T follicular helper cell (primary cell): ENCODE data around the gene MAP1LC3A.

Source experiments
- DNase-seq: peaks from one replicate; pipeline ENCODE4 v3.0.0-alpha.2; 2020; ENCODE audit warnings: low read depth

The MAP1LC3A gene

GRCh38 chr20:34549291-34549928 lies 9.1 kb upstream of the MAP1LC3A start:
- no peak for DNase-seq

GRCh38 chr20:34549929-34550305 lies 8.6 kb upstream of the MAP1LC3A start:
- DNase-seq, result no peak

GRCh38 chr20:34552569-34552968 lies 5.9 kb upstream of the MAP1LC3A start:
- no peak for DNase-seq

- DNase-seq, result no peak
Observed at GRCh38 chr20:34553366-34553867, 5.1 kb upstream of the MAP1LC3A start.

- DNase-seq, result no peak
Observed at GRCh38 chr20:34557936-34558319, 590 bp upstream of the MAP1LC3A start.

GRCh38 chr20:34559311-34560140 lies 1.0 kb downstream of the MAP1LC3A start:
- DNase-seq, result no peak

GRCh38 chr20:34560141-34560523 lies 1.6 kb downstream of the MAP1LC3A start:
- no peak for DNase-seq

GRCh38 chr20:34560614-34561013 lies 2.1 kb downstream of the MAP1LC3A start:
- DNase-seq, result no peak

GRCh38 chr20:34561661-34562060 lies 3.1 kb downstream of the MAP1LC3A start:
- no peak for DNase-seq

GRCh38 chr20:34562641-34563040 lies 4.1 kb downstream of the MAP1LC3A start:
- no peak for DNase-seq

- no peak for DNase-seq
Observed at GRCh38 chr20:34564833-34565232, 6.3 kb downstream of the MAP1LC3A start.

- no peak for DNase-seq
Observed at GRCh38 chr20:34566978-34567891, 8.7 kb downstream of the MAP1LC3A start.

GRCh38 chr20:34567892-34568865 lies 9.7 kb downstream of the MAP1LC3A start:
- no peak for DNase-seq

GRCh38 chr20:34569598-34569997 lies 11.1 kb downstream of the MAP1LC3A start:
- DNase-seq, result no peak

GRCh38 chr20:34570859-34571306 lies 12.4 kb downstream of the MAP1LC3A start:
- DNase-seq, result no peak

- no peak for DNase-seq
Observed at GRCh38 chr20:34571753-34572152, 13.2 kb downstream of the MAP1LC3A start.

GRCh38 chr20:34573541-34574300 lies 15.2 kb downstream of the MAP1LC3A start:
- DNase-seq, result no peak

- DNase-seq, result no peak
Observed at GRCh38 chr20:34574426-34574825, 15.9 kb downstream of the MAP1LC3A start.

- no peak for DNase-seq
Observed at GRCh38 chr20:34574861-34575260, 16.3 kb downstream of the MAP1LC3A start.

GRCh38 chr20:34575271-34575670 lies 16.8 kb downstream of the MAP1LC3A start:
- no peak for DNase-seq
